Measurements from ENCODE around the gene SLC52A3.
"Not testable (repeated sequence)": the region's sequence is repeated elsewhere in the genome, so short reads cannot be mapped to it uniquely, and the experiment has no call there.

SLC52A3 gene

GRCh38 chr20:739736-740135 lies 28.6 kb downstream of the SLC52A3 start:
- peaks cover 57% of the 10 kb centered on the region for H3K27me3 Mint-ChIP-seq
- no peaks in the 10 kb centered on the region for H3K4me1 Mint-ChIP-seq
- ATAC-seq (replicated peaks; ENCODE audit: extremely low read depth, poor library complexity, severe bottlenecking), result no peak
- DNase-seq (ENCODE audit: low spot score in 2 of 2), result no peak
- peaks cover 3% of the 10 kb centered on the region for H3K9me3 Mint-ChIP-seq
- H3K36me3 Mint-ChIP-seq (ENCODE audit: insufficient read depth), result no peaks in the 10 kb centered on the region
- H3K27ac Mint-ChIP-seq (ENCODE audit: low read depth), result no peak overlapping the region
- no peak overlapping the region for H3K4me3 Mint-ChIP-seq

- H3K4me3 Mint-ChIP-seq, result no peak overlapping the region
- no peak overlapping the region for H3K27ac Mint-ChIP-seq (ENCODE audit: low read depth)
- peaks cover 72% of the 10 kb centered on the region for H3K27me3 Mint-ChIP-seq
- DNase-seq (ENCODE audit: low spot score in 2 of 2), result no peak
- H3K9me3 Mint-ChIP-seq, result no peaks in the 10 kb centered on the region
- no peak for ATAC-seq (replicated peaks; ENCODE audit: extremely low read depth, poor library complexity, severe bottlenecking)
- H3K36me3 Mint-ChIP-seq (ENCODE audit: insufficient read depth), result no peaks in the 10 kb centered on the region
- no peaks in the 10 kb centered on the region for H3K4me1 Mint-ChIP-seq
Measured at GRCh38 chr20:733861-734260, 34.4 kb downstream of the SLC52A3 start.

GRCh38 chr20:732727-733126 lies 35.6 kb downstream of the SLC52A3 start:
- ATAC-seq (replicated peaks; ENCODE audit: extremely low read depth, poor library complexity, severe bottlenecking) (no peak), DNase-seq (ENCODE audit: low spot score in 2 of 2) (no peak)
- Mint-ChIP-seq H3K36me3 (ENCODE audit: insufficient read depth) (no peaks in the 10 kb centered on the region), H3K4me1 (no peaks in the 10 kb centered on the region), H3K9me3 (no peaks in the 10 kb centered on the region), H3K27ac (ENCODE audit: low read depth) (no peak overlapping the region), H3K27me3 (peaks cover 74% of the 10 kb centered on the region), H3K4me3 (no peak overlapping the region)

- DNase-seq (ENCODE audit: low spot score in 2 of 2), result no peak
- H3K4me3 Mint-ChIP-seq, result no peak overlapping the region
- no peaks in the 10 kb centered on the region for H3K36me3 Mint-ChIP-seq (ENCODE audit: insufficient read depth)
- H3K27ac Mint-ChIP-seq (ENCODE audit: low read depth), result no peak overlapping the region
- ATAC-seq (replicated peaks; ENCODE audit: extremely low read depth, poor library complexity, severe bottlenecking), result no peak
- no peaks in the 10 kb centered on the region for H3K9me3 Mint-ChIP-seq
- no peaks in the 10 kb centered on the region for H3K4me1 Mint-ChIP-seq
- peaks cover 70% of the 10 kb centered on the region for H3K27me3 Mint-ChIP-seq
Measured at GRCh38 chr20:731891-732560, 36.3 kb downstream of the SLC52A3 start.

GRCh38 chr20:730005-730404 lies 38.3 kb downstream of the SLC52A3 start:
- ATAC-seq (replicated peaks; ENCODE audit: extremely low read depth, poor library complexity, severe bottlenecking) (no peak), DNase-seq (ENCODE audit: low spot score in 2 of 2) (no peak)
- Mint-ChIP-seq H3K27ac (ENCODE audit: low read depth) (no peak overlapping the region), H3K36me3 (ENCODE audit: insufficient read depth) (no peaks in the 10 kb centered on the region), H3K27me3 (peaks cover 79% of the 10 kb centered on the region), H3K9me3 (no peaks in the 10 kb centered on the region), H3K4me3 (no peak overlapping the region), H3K4me1 (no peaks in the 10 kb centered on the region)

- Mint-ChIP-seq H3K4me1 (no peaks in the 10 kb centered on the region), H3K27ac (ENCODE audit: low read depth) (no peak overlapping the region), H3K27me3 (peaks cover 80% of the 10 kb centered on the region), H3K4me3 (no peak overlapping the region), H3K36me3 (ENCODE audit: insufficient read depth) (no peaks in the 10 kb centered on the region), H3K9me3 (no peaks in the 10 kb centered on the region)
- DNase-seq (ENCODE audit: low spot score in 2 of 2) (no peak), ATAC-seq (replicated peaks; ENCODE audit: extremely low read depth, poor library complexity, severe bottlenecking) (no peak)
Measured at GRCh38 chr20:728256-728944, 39.9 kb downstream of the SLC52A3 start.

- no peak for ATAC-seq (replicated peaks; ENCODE audit: extremely low read depth, poor library complexity, severe bottlenecking)
- Mint-ChIP-seq H3K9me3 (no peaks in the 10 kb centered on the region), H3K4me3 (no peak overlapping the region), H3K27ac (ENCODE audit: low read depth) (no peak overlapping the region), H3K36me3 (ENCODE audit: insufficient read depth) (no peaks in the 10 kb centered on the region), H3K4me1 (no peaks in the 10 kb centered on the region), H3K27me3 (peaks cover 74% of the 10 kb centered on the region)
- no peak for DNase-seq (ENCODE audit: low spot score in 2 of 2)
Measured at GRCh38 chr20:726160-726559, 42.1 kb downstream of the SLC52A3 start.

- Mint-ChIP-seq H3K9me3 (no peaks in the 10 kb centered on the region), H3K4me1 (no peaks in the 10 kb centered on the region), H3K27ac (ENCODE audit: low read depth) (no peak overlapping the region), H3K36me3 (ENCODE audit: insufficient read depth) (no peaks in the 10 kb centered on the region), H3K4me3 (no peak overlapping the region), H3K27me3 (peaks cover 72% of the 10 kb centered on the region)
- ATAC-seq (replicated peaks; ENCODE audit: extremely low read depth, poor library complexity, severe bottlenecking) (no peak), DNase-seq (ENCODE audit: low spot score in 2 of 2) (no peak)
Measured at GRCh38 chr20:725491-725890, 42.8 kb downstream of the SLC52A3 start.

- H3K9me3 Mint-ChIP-seq; ATAC-seq (replicated peaks; ENCODE audit: extremely low read depth, poor library complexity, severe bottlenecking); H3K4me1 Mint-ChIP-seq; H3K36me3 Mint-ChIP-seq (ENCODE audit: insufficient read depth); H3K27ac Mint-ChIP-seq (ENCODE audit: low read depth); DNase-seq (ENCODE audit: low spot score in 2 of 2); H3K4me3 Mint-ChIP-seq: not testable (repeated sequence)
- H3K27me3 Mint-ChIP-seq, result peaks cover 72% of the 10 kb centered on the region
Measured at GRCh38 chr20:724797-725196, 43.5 kb downstream of the SLC52A3 start.

- no peaks in the 10 kb centered on the region for H3K9me3 Mint-ChIP-seq
- H3K27ac Mint-ChIP-seq (ENCODE audit: low read depth), result no peak overlapping the region
- no peaks in the 10 kb centered on the region for H3K4me1 Mint-ChIP-seq
- no peaks in the 10 kb centered on the region for H3K36me3 Mint-ChIP-seq (ENCODE audit: insufficient read depth)
- H3K27me3 Mint-ChIP-seq, result peaks cover 70% of the 10 kb centered on the region
- ATAC-seq (replicated peaks; ENCODE audit: extremely low read depth, poor library complexity, severe bottlenecking), result no peak
- no peak overlapping the region for H3K4me3 Mint-ChIP-seq
- DNase-seq (ENCODE audit: low spot score in 2 of 2), result no peak
Measured at GRCh38 chr20:723756-724155, 44.5 kb downstream of the SLC52A3 start.

- Mint-ChIP-seq H3K9me3 (no peaks in the 10 kb centered on the region), H3K27me3 (peaks cover 67% of the 10 kb centered on the region), H3K4me3 (no peak overlapping the region), H3K36me3 (ENCODE audit: insufficient read depth) (no peaks in the 10 kb centered on the region), H3K27ac (ENCODE audit: low read depth) (no peak overlapping the region), H3K4me1 (no peaks in the 10 kb centered on the region)
- DNase-seq (ENCODE audit: low spot score in 2 of 2), result no peak
- no peak for ATAC-seq (replicated peaks; ENCODE audit: extremely low read depth, poor library complexity, severe bottlenecking)
Measured at GRCh38 chr20:722822-723644, 45.3 kb downstream of the SLC52A3 start.

- DNase-seq (ENCODE audit: low spot score in 2 of 2) (no peak), ATAC-seq (replicated peaks; ENCODE audit: extremely low read depth, poor library complexity, severe bottlenecking) (no peak)
- Mint-ChIP-seq H3K27ac (ENCODE audit: low read depth) (no peak overlapping the region), H3K4me3 (no peak overlapping the region), H3K36me3 (ENCODE audit: insufficient read depth) (no peaks in the 10 kb centered on the region), H3K9me3 (no peaks in the 10 kb centered on the region), H3K27me3 (peaks cover 74% of the 10 kb centered on the region), H3K4me1 (no peaks in the 10 kb centered on the region)
Measured at GRCh38 chr20:721876-722275, 46.4 kb downstream of the SLC52A3 start.

GRCh38 chr20:719816-720215 lies 48.5 kb downstream of the SLC52A3 start:
- Mint-ChIP-seq H3K36me3 (ENCODE audit: insufficient read depth) (no peaks in the 10 kb centered on the region), H3K27ac (ENCODE audit: low read depth) (no peak overlapping the region), H3K4me3 (no peak overlapping the region), H3K27me3 (peaks cover 62% of the 10 kb centered on the region), H3K4me1 (no peaks in the 10 kb centered on the region), H3K9me3 (no peaks in the 10 kb centered on the region)
- no peak for ATAC-seq (replicated peaks; ENCODE audit: extremely low read depth, poor library complexity, severe bottlenecking)
- no peak for DNase-seq (ENCODE audit: low spot score in 2 of 2)

Data from central memory CD8-positive, alpha-beta T cell (primary cell).